ENCODE data around the gene MTCP1. TPM values are rescaled to one million over a fixed set of nuclear protein-coding genes. Genes with fewer than 3 reads are reported as not detected.

MTCP1 gene
- total and polyA plus RNA-seq, 2 experiments from 2014 or later: 0.83 to 17.7 TPM

GRCh38 chrX:155056471-155056870 lies 14.5 kb downstream of the MTCP1 start:
- no peak for ATAC-seq
- Mint-ChIP-seq H3K4me1 (no peaks in the 10 kb centered on the region), H3K27ac (no peak overlapping the region), H3K4me3 (no peak overlapping the region), H3K9me3 (no peaks in the 10 kb centered on the region), H3K27me3 (ENCODE audit: insufficient read depth, low read depth, poor library complexity) (peaks cover 2% of the 10 kb centered on the region), H3K36me3 (ENCODE audit: low read depth) (0 out of 3 replicates have a peak, but pooled peaks cover 8% of the 10 kb centered on the region)
- H3K4me3 ChIP-seq: no peak overlapping the region
- no peaks in the 10 kb centered on the region for H3K4me1 ChIP-seq (ENCODE audit: insufficient read depth)
- no peaks in the 10 kb centered on the region for H3F3A ChIP-seq (replicated peaks; ENCODE audit: low read depth)
- H3K9me2 ChIP-seq (ENCODE audit: insufficient read depth): no peaks in the 10 kb centered on the region
- no peak overlapping the region for H2AFZ ChIP-seq
- H3K79me2 ChIP-seq (replicated peaks; ENCODE audit: insufficient read depth): no peaks in the 10 kb centered on the region
- no peaks in the 10 kb centered on the region for H4K20me1 ChIP-seq (replicated peaks; ENCODE audit: insufficient read depth)
- H3K36me3 ChIP-seq (ENCODE audit: insufficient read depth): no peaks in the 10 kb centered on the region; the same call in 1 of the 2 replicates
- no peak overlapping the region for H3K27ac ChIP-seq (ENCODE audit: low read depth)
- DNase-seq (ENCODE audit: low spot score): no peak
- H3K4me2 ChIP-seq: no peak overlapping the region
- H3K27me3 ChIP-seq (ENCODE audit: insufficient read depth): no peaks in the 10 kb centered on the region
- TF ChIP-seq REST (IDR thresholded peaks at IDR 0.05; ENCODE audit: unreplicated experiment): no peak
- TF ChIP-seq JUNB (IDR thresholded peaks at IDR 0.05; ENCODE audit: unreplicated experiment): no peak
- TF ChIP-seq CTCF (conservative IDR thresholded peaks at IDR 0.05; ENCODE audit: low read depth in 2 of 2): no peak
- no peak for TF ChIP-seq EZH2 (IDR thresholded peaks at IDR 0.05; ENCODE audit: low read depth, unreplicated experiment)
- no peak for TF ChIP-seq NANOG (IDR thresholded peaks at IDR 0.05; ENCODE audit: borderline replicate concordance)
- no peak for TF ChIP-seq ZNF114 (CRISPR knock-in tag; IDR thresholded peaks at IDR 0.05)
- TF ChIP-seq CREB1 (CRISPR knock-in tag; IDR thresholded peaks at IDR 0.05; ENCODE audit: low read depth): no peak
- TF ChIP-seq ZNF331 (CRISPR knock-in tag; IDR thresholded peaks at IDR 0.05; ENCODE audit: low read depth): no peak

GRCh38 chrX:155055494-155055893 lies 15.4 kb downstream of the MTCP1 start:
- Histone ChIP-seq H3K4me1 (ENCODE audit: insufficient read depth) (no peaks in the 10 kb centered on the region), H3F3A (replicated peaks; ENCODE audit: low read depth) (no peaks in the 10 kb centered on the region), H3K9me2 (ENCODE audit: insufficient read depth) (no peaks in the 10 kb centered on the region), H3K4me2 (no peak overlapping the region), H2AFZ (no peak overlapping the region), H3K36me3 (ENCODE audit: insufficient read depth) (no peaks in the 10 kb centered on the region; the same call in 1 of the 2 replicates), H3K27ac (ENCODE audit: low read depth) (no peak overlapping the region), H3K27me3 (ENCODE audit: insufficient read depth) (no peaks in the 10 kb centered on the region), H3K79me2 (replicated peaks; ENCODE audit: insufficient read depth) (no peaks in the 10 kb centered on the region), H4K20me1 (replicated peaks; ENCODE audit: insufficient read depth) (no peaks in the 10 kb centered on the region), H3K4me3 (no peak overlapping the region)
- Mint-ChIP-seq H3K4me1 (no peaks in the 10 kb centered on the region), H3K36me3 (ENCODE audit: low read depth) (0 out of 3 replicates have a peak, but pooled peaks cover 10% of the 10 kb centered on the region), H3K27me3 (ENCODE audit: insufficient read depth, low read depth, poor library complexity) (peaks cover 2% of the 10 kb centered on the region), H3K9me3 (no peaks in the 10 kb centered on the region), H3K27ac (no peak overlapping the region), H3K4me3 (no peak overlapping the region)
- DNase-seq (ENCODE audit: low spot score) (no peak), ATAC-seq (no peak)
- TF ChIP-seq CREB1 (CRISPR knock-in tag; IDR thresholded peaks at IDR 0.05; ENCODE audit: low read depth) (no peak), EZH2phosphoT487 (IDR thresholded peaks at IDR 0.05; ENCODE audit: unreplicated experiment) (no peak), CTCF (conservative IDR thresholded peaks at IDR 0.05; ENCODE audit: low read depth in 2 of 2) (no peak), STAT1 (IDR thresholded peaks at IDR 0.05; ENCODE audit: unreplicated experiment) (no peak), EZH2 (IDR thresholded peaks at IDR 0.05; ENCODE audit: low read depth, unreplicated experiment) (no peak), POLR2AphosphoS5 (IDR thresholded peaks at IDR 0.05; ENCODE audit: low read depth) (no peak), NANOG (IDR thresholded peaks at IDR 0.05; ENCODE audit: borderline replicate concordance) (no peak), REST (IDR thresholded peaks at IDR 0.05; ENCODE audit: unreplicated experiment) (no peak), ETS1 (IDR thresholded peaks at IDR 0.05) (no peak), ZNF114 (CRISPR knock-in tag; IDR thresholded peaks at IDR 0.05) (no peak)
